IMR-90 (cell line): ENCODE measurements around the gene CCL23. TPM values are rescaled to one million over a fixed set of nuclear protein-coding genes. Genes with fewer than 3 reads are reported as not detected.

Experiments
- ATAC-seq: fragments of 200-7000 bp; cut with Tn5 transposase; 2 replicates; pipeline ENCODE4 v1.9.1; 2020; ENCODE audit warnings: low read depth, mild to moderate bottlenecking, moderate library complexity
- BruUV-seq: library from RNA; stranded (reverse); fragments of 400-500 nt; replicated peaks from 2 replicates; lab custom pipeline; 2021; lab: Mats Ljungman, UMichigan
- CTCF ChIA-PET: fragments of 300-600 bp; formaldehyde crosslinking; extraction: SDS; loops from one replicate; lab custom pipeline; 2021; ENCODE audit warnings: antibody characterized with exemption; lab: Yijun Ruan, JAX
- POLR2A ChIA-PET: fragments of 300-600 bp; sonication (Branson Sonifier 250); formaldehyde crosslinking; loops from one replicate; lab custom pipeline; 2022; ENCODE audit warnings: antibody characterized with exemption; ENCODE audit not compliant: unreplicated experiment; lab: Charles Lee
- DNase-seq: peaks from one replicate; pipeline ENCODE4 v3.0.0; 2013
- H2AFZ ChIP-seq: replicated peaks from 2 replicates; pipeline ENCODE3; 2013; ENCODE audit warnings: low read length, mild to moderate bottlenecking; ENCODE audit not compliant: poor library complexity
- H2AK5ac ChIP-seq: 2 replicates; pipeline ENCODE4 v1.6.1; 2013; ENCODE audit warnings: low read depth, low read length, inconsistent platforms
- H2AK9ac ChIP-seq: replicated peaks from 2 replicates; pipeline ENCODE3; 2013; ENCODE audit warnings: mild to moderate bottlenecking, low read depth, low read length, moderate library complexity; ENCODE audit not compliant: poor library complexity
- H2BK120ac ChIP-seq: 2 replicates; pipeline ENCODE4 v1.6.1; 2013; ENCODE audit warnings: low read depth, low read length, inconsistent platforms
- H2BK15ac ChIP-seq: 3 replicates; pipeline ENCODE4 v1.6.1; 2013; ENCODE audit warnings: low read depth, low read length, inconsistent platforms
- H2BK20ac ChIP-seq: 2 replicates; pipeline ENCODE4 v1.6.1; 2013; ENCODE audit warnings: low read depth, mild to moderate bottlenecking, inconsistent platforms, low read length, moderate library complexity
- H2BK5ac ChIP-seq: 2 replicates; pipeline ENCODE4 v1.6.1; 2013; ENCODE audit warnings: mild to moderate bottlenecking, low read depth, low read length, inconsistent platforms; ENCODE audit not compliant: poor library complexity, severe bottlenecking
- H3K14ac ChIP-seq: replicated peaks from 2 replicates; pipeline ENCODE4 v1.6.1; 2013; ENCODE audit warnings: low read depth, low read length, inconsistent platforms
- H3K18ac ChIP-seq: 2 replicates; pipeline ENCODE4 v1.6.1; 2013; ENCODE audit warnings: low read depth, low read length, control low read depth
- H3K23ac ChIP-seq: 2 replicates; pipeline ENCODE4 v1.6.1; 2013; ENCODE audit warnings: low read depth, low read length, inconsistent platforms
- H3K27ac ChIP-seq: 2 replicates; pipeline ENCODE4 v1.5.1; 2013; ENCODE audit warnings: mild to moderate bottlenecking, control low read depth, low read length; ENCODE audit not compliant: insufficient read depth
- H3K27me3 ChIP-seq: 2 replicates; pipeline ENCODE4 v1.6.1; 2013; ENCODE audit warnings: low read length; ENCODE audit not compliant: control insufficient read depth, insufficient read depth
- H3K36me3 ChIP-seq: 2 replicates; pipeline ENCODE4 v1.6.1; 2013; ENCODE audit warnings: low read length, mixed read lengths; ENCODE audit not compliant: control insufficient read depth, insufficient read depth
- H3K4ac ChIP-seq: 2 replicates; pipeline ENCODE4 v1.6.1; 2013; ENCODE audit warnings: low read depth, low read length, inconsistent platforms
- H3K4me1 ChIP-seq: 2 replicates; pipeline ENCODE4 v1.6.1; 2013; ENCODE audit warnings: low read length, mixed read lengths; ENCODE audit not compliant: control insufficient read depth, insufficient read depth
- H3K4me2 ChIP-seq: 2 replicates; pipeline ENCODE4 v1.6.1; 2013; ENCODE audit warnings: low read depth, mild to moderate bottlenecking, control low read depth, low read length, moderate library complexity
- H3K4me3 ChIP-seq: 2 replicates; pipeline ENCODE4 v1.5.1; 2013; ENCODE audit warnings: low read depth, mild to moderate bottlenecking, control low read depth, low read length, moderate library complexity; ENCODE audit not compliant: insufficient read depth
- H3K56ac ChIP-seq: 2 replicates; pipeline ENCODE4 v1.6.1; 2013; ENCODE audit warnings: low read length, inconsistent platforms; ENCODE audit not compliant: insufficient read depth; ENCODE audit errors: extremely low read depth
- H3K79me1 ChIP-seq, 2 experiments: 2 replicates each; pipeline ENCODE4 v1.6.1; 2013; ENCODE audit warnings: low read length in 2 of 2, inconsistent platforms in 1 of 2, low read depth in 1 of 2
- H3K9ac ChIP-seq: 2 replicates; pipeline ENCODE4 v1.6.1; 2013; ENCODE audit warnings: low read depth, low read length, control low read depth
- H3K9me1 ChIP-seq: 2 replicates; pipeline ENCODE4 v1.6.1; 2013; ENCODE audit warnings: low read length, inconsistent platforms; ENCODE audit not compliant: insufficient read depth
- H3K9me3 ChIP-seq: 2 replicates; pipeline ENCODE4 v1.6.1; 2013; ENCODE audit warnings: low read length; ENCODE audit not compliant: control insufficient read depth, insufficient read depth
- H4K20me1 ChIP-seq: 2 replicates; pipeline ENCODE4 v1.6.1; 2013; ENCODE audit warnings: low read length, inconsistent platforms; ENCODE audit not compliant: insufficient read depth
- H4K5ac ChIP-seq: 2 replicates; pipeline ENCODE4 v1.6.1; 2013; ENCODE audit warnings: mild to moderate bottlenecking, low read depth, low read length, control low read depth
- H4K8ac ChIP-seq, 2 experiments: 2 replicates each; pipeline ENCODE4 v1.6.1; 2013; ENCODE audit warnings: low read depth in 2 of 2, low read length in 2 of 2, control low read depth in 1 of 2, inconsistent platforms in 1 of 2
- H4K91ac ChIP-seq: 2 replicates; pipeline ENCODE4 v1.6.1; 2013; ENCODE audit warnings: low read depth, low read length, inconsistent platforms; ENCODE audit not compliant: insufficient read depth
- CEBPB ChIP-seq: IDR thresholded peaks from 2 replicates; pipeline ENCODE4 v1.6.1; 2012; ENCODE audit warnings: low read depth, low read length, improper control_type of control experiment
- CTCF ChIP-seq: conservative IDR thresholded peaks from 2 replicates; pipeline ENCODE4 v1.5.1; 2012; ENCODE audit warnings: mild to moderate bottlenecking, low read depth, low read length, improper control_type of control experiment
- RAD21 ChIP-seq: IDR thresholded peaks from 2 replicates; pipeline ENCODE4 v1.6.1; 2012; ENCODE audit warnings: low read length, improper control_type of control experiment
- SMC3 ChIP-seq: fragments of 150-350 bp; IDR thresholded peaks from 2 replicates; pipeline ENCODE4 v1.6.1; 2016; ENCODE audit warnings: low read depth, mild to moderate bottlenecking, antibody characterized with exemption, low read length, moderate library complexity
- USF2 ChIP-seq: fragments of 150-350 bp; IDR thresholded peaks from 2 replicates; pipeline ENCODE4 v1.6.1; 2017; ENCODE audit warnings: mild to moderate bottlenecking, antibody characterized with exemption, low read length, low read depth
- WGBS, 2 experiments: methylation state at CpG; one replicate each; pipeline versions ENCODE4 v1.1.5 to v1.1.7; 2013; ENCODE audit warnings: missing lambda C conversion rate in 2 of 2; ENCODE audit not compliant: insufficient read length in 1 of 2; ENCODE audit errors: extremely low coverage in 2 of 2; 5-methylcytosine and 5-hydroxymethylcytosine counted together
- dilution Hi-C: fragments of 300-500 bp; cut with HindIII; formaldehyde crosslinking; loops from one replicate; pipeline ENCODE4 v1.14.3; 2018; ENCODE audit warnings: low sequenced_read_pairs; ENCODE audit not compliant: unreplicated experiment
- in situ Hi-C: fragments of 300-500 bp; cut with MboI; formaldehyde crosslinking; loops from 3 replicates; pipeline ENCODE4 v1.14.3; 2019; ENCODE audit warnings: low sequenced_read_pairs, inconsistent platforms, mixed read lengths
- intact Hi-C: fragments of 100-400 bp; cut with micrococcal nuclease; formaldehyde crosslinking; loops from 2 replicates; pipeline ENCODE4 v1.10.0; 2022
- polyA plus RNA-seq, 3 experiments: library from polyadenylated mRNA; depleted of rRNA; stranded (reverse); fragments of >200 nt; gene quantifications; 2 replicates each; pipeline ENCODE4 v1.2.3, GENCODE V29; 2012; ENCODE audit warnings: low replicate concordance in 1 of 3
- total RNA-seq: library from RNA; depleted of rRNA; stranded (reverse); fragments of >200 nt; gene quantifications from 2 replicates; pipeline ENCODE4 v1.2.3, GENCODE V29; 2012

CCL23 gene
- total and polyA plus RNA-seq, 2 of the 4 experiments (the other 2 are of a cell fraction), result not detected

GRCh38 chr17:35969558-35970380 lies 48.0 kb downstream of the CCL23 start:
- in situ Hi-C loops, result loop anchor here (5.0 kb wide), 1 partner anchor 178 kb away; no protein-coding TSS in a partner anchor
- peak; percentile 80 for ATAC-seq
- Histone ChIP-seq H4K8ac (no peak overlapping the region), H3K14ac (no peak overlapping the region), H2AK9ac (no peak overlapping the region), H3K4me2 (no peak overlapping the region), H3K18ac (no peak overlapping the region), H3K56ac (no peak overlapping the region), H2BK20ac (no peak overlapping the region), H3K9me3 (no peaks in the 10 kb centered on the region), H4K5ac (no peak overlapping the region), H3K9ac (no peak overlapping the region), H2BK15ac (no peak overlapping the region), H4K91ac (no peak overlapping the region), H3K23ac (no peak overlapping the region), H3K4ac (no peak overlapping the region), H3K27ac (no peak overlapping the region), H3K27me3 (peaks cover 5% of the 10 kb centered on the region), H3K36me3 (no peaks in the 10 kb centered on the region), H2BK5ac (no peak overlapping the region), H2BK120ac (no peak overlapping the region), H2AK5ac (no peak overlapping the region), H3K9me1 (no peaks in the 10 kb centered on the region; the same call in 1 of the 2 replicates), H2AFZ (no peak overlapping the region), H3K79me1 (no peaks in the 10 kb centered on the region), H4K20me1 (no peaks in the 10 kb centered on the region), H3K4me1 (peaks cover 6% of the 10 kb centered on the region), H3K4me3 (no peak overlapping the region)
- CTCF ChIA-PET, result interaction anchor here (0.6 to 1.8 kb wide), 6 partner anchors 12 to 514 kb away, joined by 3 to 6 read pairs (median 4); no protein-coding TSS in a partner anchor
- peak; percentile 73 for DNase-seq
- BruUV-seq, result no TSS peak
- WGBS, 2 experiments, result 18% methylated on average over 4 of the region's 8 CpGs; no CpG with 5 or more reads in 1 of the 2 experiments
- TF ChIP-seq USF2 (no peak), CTCF (peak; percentile 87), SMC3 (peak; percentile 72), RAD21 (peak; percentile 82), CEBPB (no peak)
- POLR2A ChIA-PET, result no interaction called here
- dilution Hi-C loops, result no loop called here
- intact Hi-C loops, result loop anchor here (1.0 to 2.0 kb wide), 4 partner anchors 40 to 513 kb away; no protein-coding TSS in a partner anchor
